ENCODE results near the gene GNS.
A peak's percentile ranks its signal among the peaks of the same experiment; 100 is the strongest.

GNS gene

DNA sequence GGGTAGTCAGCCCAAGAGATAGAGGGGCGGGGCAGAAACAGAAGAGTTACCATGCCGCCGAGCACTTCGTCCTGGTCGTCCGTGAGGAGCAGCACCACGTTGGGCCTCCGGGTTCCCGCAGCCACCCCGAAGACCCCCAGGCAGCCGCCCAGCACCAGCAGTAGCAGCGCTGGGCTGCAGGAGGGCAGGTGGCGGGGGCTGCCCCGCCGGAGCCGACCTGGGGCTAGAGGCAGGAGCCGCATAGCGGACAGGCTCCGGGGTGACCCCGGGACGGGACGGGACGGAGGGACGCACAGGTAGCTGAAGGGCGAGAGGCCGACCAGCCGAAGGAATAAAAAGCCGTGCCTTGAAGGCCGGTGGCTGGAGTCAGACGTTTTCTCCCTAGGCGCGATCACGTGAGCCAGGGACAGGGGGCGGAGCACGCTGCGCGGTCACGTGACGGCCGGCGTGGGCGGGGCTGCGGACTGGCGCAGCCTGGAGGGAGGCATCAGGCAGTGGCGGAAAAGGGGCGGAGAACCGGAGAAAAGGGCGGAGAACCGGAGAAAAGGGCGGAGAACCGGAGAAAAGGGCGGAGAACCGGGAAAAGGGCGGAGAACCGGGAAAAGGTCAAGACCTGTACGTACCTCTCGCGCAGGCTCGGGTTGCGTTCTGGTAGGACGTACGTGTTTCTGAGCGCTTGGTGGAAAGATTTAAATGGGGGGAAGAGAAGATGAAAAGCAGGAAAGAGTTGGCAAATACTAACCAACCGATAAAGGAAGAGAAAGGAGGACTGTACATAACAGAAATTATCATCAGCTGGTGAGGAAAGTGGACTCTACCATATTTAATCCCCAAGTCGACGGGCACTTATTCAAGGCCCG is at the start of gene GNS:
GNS (minus strand) TSS at position 372 of the 860 bp plus-strand sequence; CDS start at position 242, 130 bp downstream.
- peak; percentile 89 to 94 for DNase-seq

GRCh38 chr12:64808110-64808509 is 48.9 kb upstream of the GNS start:
- no peak for DNase-seq

GRCh38 chr12:64806593-64807460 is 47.6 kb upstream of the GNS start:
- DNase-seq, result no peak

DNA sequence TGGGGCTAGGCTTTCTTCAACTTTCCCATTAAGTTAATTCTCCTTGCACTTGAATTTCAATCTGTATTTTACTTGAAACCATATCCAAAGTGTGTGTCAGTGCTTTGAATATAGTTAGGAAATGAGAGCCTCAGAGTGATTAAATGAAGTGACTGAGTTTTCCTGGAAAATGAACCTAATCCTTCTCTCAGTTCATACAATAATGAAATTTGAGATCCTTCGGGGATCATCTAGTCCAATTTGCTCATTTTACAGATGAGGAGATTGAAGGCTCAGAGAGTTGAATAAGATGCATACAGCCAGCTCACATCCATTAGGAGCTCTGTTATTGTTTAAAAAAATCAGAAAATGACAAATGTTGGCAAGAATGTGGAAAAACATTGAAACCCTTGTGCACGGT is 47.0 kb upstream of the GNS start:
- DNase-seq, result no peak

GRCh38 chr12:64802180-64802775 is 43.1 kb upstream of the GNS start:
- peak in 1 of 2 experiments; percentile 36 for DNase-seq

- DNase-seq, result no peak
These were observed 42.2 kb upstream of the GNS start for GRCh38 chr12:64801381-64801780.

DNA sequence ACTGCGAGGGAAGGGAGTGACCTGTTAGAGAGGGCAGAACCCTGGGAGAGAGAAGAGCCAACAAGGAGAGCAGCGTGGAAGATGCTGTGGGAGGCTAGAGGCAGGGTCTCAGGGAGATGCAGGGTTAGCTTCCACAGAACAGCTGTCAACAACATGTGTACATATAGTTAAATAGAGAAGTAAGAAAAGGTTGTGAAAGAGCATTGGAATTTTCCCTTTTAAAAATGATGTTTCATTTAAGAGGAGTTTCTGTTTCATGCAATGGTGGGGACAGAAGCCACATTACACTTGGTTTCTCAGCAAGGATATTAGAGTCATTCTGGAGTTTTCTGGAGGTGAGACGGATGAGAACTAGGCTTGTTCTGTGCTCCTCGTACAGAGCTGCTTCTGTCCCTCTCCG is 41.4 kb upstream of the GNS start:
- DNase-seq, result no peak

- no peak for DNase-seq
These were observed 39.0 kb upstream of the GNS start for GRCh38 chr12:64798165-64798564.

GRCh38 chr12:64797156-64797555 is 38.0 kb upstream of the GNS start:
- no peak for DNase-seq

GRCh38 chr12:64796205-64796845 is 37.1 kb upstream of the GNS start:
- peak; percentile 4 to 78 for DNase-seq

DNA sequence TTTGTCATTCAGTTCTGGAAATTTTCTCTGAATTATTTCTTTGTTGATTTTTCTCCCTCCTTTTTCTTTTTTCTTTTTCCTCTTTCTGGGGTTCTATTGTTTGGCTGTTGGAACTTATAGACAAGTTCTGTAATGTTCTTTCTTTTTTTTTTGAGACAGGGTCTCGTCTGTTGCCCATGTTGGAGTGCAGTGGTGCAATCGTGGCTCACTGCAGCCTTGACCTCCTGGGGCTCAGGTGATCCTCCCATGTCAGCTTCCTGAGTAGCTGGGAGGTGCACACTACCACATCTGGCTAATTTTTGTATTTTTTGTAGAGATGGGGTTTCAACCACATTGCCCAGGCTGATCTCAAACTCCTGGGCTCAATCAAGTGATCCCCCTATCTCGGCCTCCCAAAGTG is 35.1 kb upstream of the GNS start:
- DNase-seq, result no peak

DNA sequence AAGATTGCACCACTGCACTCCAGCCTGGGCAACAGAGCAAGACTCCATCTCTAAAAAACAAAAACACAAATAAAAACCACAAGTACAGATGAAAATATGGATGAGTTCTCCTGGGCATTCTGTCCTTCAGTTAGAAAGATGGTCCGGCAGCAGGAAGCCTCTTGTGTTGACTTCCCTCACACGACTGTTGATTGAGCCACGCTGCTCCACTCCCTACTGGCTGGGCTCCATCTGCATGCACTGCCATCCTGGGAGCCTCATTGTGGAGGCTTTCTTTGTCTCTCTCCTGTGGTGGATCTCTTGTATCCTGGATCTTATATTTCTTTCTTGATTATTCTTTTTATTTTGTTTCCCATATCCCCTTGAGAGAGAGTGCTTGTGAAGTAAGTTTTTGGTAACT is 34.4 kb upstream of the GNS start:
- DNase-seq, result no peak

DNA sequence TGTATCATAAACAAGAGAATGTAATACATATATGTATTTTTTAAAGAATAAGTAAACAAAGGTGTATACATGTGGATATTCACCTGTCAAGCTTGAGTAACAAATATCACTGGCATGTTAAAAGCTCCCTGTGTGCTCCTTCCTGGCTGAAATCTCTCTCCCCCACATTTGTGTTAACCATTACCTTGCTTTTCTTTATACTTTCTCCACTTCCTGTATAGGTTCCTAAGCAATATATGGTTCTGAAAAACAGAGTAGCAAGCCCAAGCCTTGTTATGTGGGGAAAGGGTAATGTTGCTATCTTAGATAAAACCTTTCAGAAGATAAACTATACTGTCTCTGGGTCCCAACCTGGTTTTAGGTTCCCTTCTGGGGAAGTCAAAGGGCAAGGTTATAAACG is 32.9 kb upstream of the GNS start:
- DNase-seq, result no peak

DNA sequence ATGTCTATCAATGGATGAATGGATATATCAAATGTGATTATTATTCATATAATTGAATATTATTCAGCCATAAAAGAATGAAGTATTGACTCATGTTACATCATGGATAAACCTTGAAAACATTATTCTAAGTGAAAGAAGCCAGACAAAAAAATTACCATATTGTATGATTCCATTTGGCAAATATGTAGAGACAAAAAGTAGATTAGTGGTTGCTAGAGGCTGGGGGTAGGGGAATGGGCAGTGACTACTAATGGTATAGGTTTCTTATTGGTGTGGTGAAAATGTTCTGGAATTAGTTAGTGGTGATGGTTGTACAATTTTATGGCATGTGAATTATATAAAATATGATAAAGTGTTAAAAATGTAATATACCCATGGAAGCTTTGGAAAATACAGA is 31.8 kb upstream of the GNS start:
- DNase-seq, result no peak

GRCh38 chr12:64790166-64790565 is 31.0 kb upstream of the GNS start:
- no peak for DNase-seq

GRCh38 chr12:64785838-64786237 is 26.6 kb upstream of the GNS start:
- no peak for DNase-seq

DNA sequence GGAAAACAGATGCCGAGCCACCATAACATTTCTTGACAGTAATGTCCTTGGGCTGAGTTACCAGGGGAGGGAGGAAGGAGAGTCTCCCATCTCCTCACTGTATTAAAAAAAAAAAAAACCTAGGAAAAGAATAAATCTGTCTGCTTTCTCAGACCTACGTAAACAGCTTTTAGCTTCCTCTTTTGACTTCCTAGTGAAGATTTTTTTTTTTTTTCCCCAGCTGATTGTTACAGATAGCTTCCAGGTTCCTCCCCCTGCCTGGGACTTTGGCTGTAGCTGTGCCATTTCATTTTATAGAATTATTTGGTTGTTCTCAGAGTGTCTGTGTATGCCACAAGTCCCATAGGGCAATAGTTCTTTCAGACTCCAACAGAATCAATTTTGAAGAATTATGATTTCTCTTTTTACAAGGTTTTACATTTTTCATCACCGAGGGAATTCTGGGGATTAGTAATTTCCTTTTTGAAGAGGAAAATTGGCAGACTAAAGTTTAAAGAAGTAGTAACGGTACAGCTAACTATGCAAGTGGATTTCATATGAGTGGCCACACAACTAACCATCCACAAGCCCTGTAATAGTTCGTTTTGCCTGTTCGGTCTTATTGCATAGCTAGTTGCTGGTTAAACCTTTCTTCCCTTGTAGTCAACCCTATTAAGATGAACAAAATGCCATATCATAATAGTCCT is 23.1 kb upstream of the GNS start:
- DNase-seq, result no peak

GRCh38 chr12:64781280-64782190 is 22.3 kb upstream of the GNS start:
- peak; percentile 38 to 39 for DNase-seq

- DNase-seq, result peak; percentile 35 to 55
These were observed 21.5 kb upstream of the GNS start for GRCh38 chr12:64780531-64781279.

GRCh38 chr12:64780132-64780530 is 20.9 kb upstream of the GNS start:
- peak in 1 of 2 experiments; percentile 64 for DNase-seq
